Right lobe of liver (tissue), 6 donors: ENCODE measurements around the gene ZNF862. TPM values are rescaled to one million over a fixed set of nuclear protein-coding genes. Genes with fewer than 3 reads are reported as not detected.

Experiments used
- ATAC-seq, 4 donors: fragments of 200-7000 bp; cut with Tn5 transposase; one replicate each; pipeline ENCODE4 v1.9.1; 2020; ENCODE audit warnings: mild to moderate bottlenecking in 4 of 4, moderate library complexity in 4 of 4
- DNase-seq, 3 donors: peaks; one replicate each; pipeline ENCODE4 v3.0.0-alpha.2; 2020
- H3K27ac ChIP-seq, 3 donors: fragments of 200-600 bp; one replicate each; pipeline ENCODE4 v1.8.0; 2022
- H3K27me3 ChIP-seq, 2 donors: fragments of 200-600 bp; one replicate each; pipeline ENCODE4 v1.8.0; 2022
- H3K36me3 ChIP-seq, 4 donors: fragments of 200-600 bp; sonication (generic) in 1 of 4; one replicate each; pipeline versions ENCODE4 v1.5.1 to v1.8.0; 2017 to 2022; ENCODE audit warnings: control low read depth in 1 of 4
- H3K4me1 ChIP-seq, 4 donors: fragments of 200-600 bp; sonication (generic) in 1 of 4; one replicate each; pipeline versions ENCODE4 v1.5.1 to v1.8.0; 2017 to 2022; ENCODE audit warnings: control low read depth in 1 of 4
- H3K4me3 ChIP-seq, 3 donors: fragments of 200-600 bp; one replicate each; pipeline ENCODE4 v1.8.0; 2022
- H3K9me3 ChIP-seq, 4 donors: fragments of 200-600 bp; sonication (generic) in 1 of 4; one replicate each; pipeline versions ENCODE4 v1.5.1 to v1.8.0; 2017 to 2022; ENCODE audit warnings: control low read depth in 1 of 4
- POLR2A ChIP-seq: fragments of 450-650 bp; IDR thresholded peaks from one replicate; pipeline ENCODE4 v1.6.1; 2017; ENCODE audit warnings: antibody characterized with exemption, mild to moderate bottlenecking
- WGBS: methylation state at CpG from one replicate; pipeline ENCODE4 v1.1.6; 2018; ENCODE audit warnings: low coverage, low lambda C conversion rate; ENCODE audit not compliant: insufficient coverage; ENCODE audit errors: missing lambda C conversion rate; 5-methylcytosine and 5-hydroxymethylcytosine counted together
- intact Hi-C, 2 donors: fragments of 100-400 bp; cut with DNase I; formaldehyde crosslinking; loops; one replicate each; pipeline versions ENCODE4 v1.11.2 to v1.14.1; 2022
- long read RNA-seq: library from polyadenylated mRNA; unstranded; transcript quantifications from one replicate; pipeline ENCODE4 v2.0.0, GENCODE V29; 2019
- total RNA-seq, 6 experiments: library from RNA; depleted of rRNA in 2 of 6; stranded (reverse); fragments of >200 nt in 2 of 6; fragmentation: NEBNext Ultra II Directional in 3 of 6; extraction: Animal tissue kit (Norgen Biotek cat#: 25700) in 3 of 6; gene quantifications; one replicate each; pipeline versions ENCODE4 v1.1.0 to v1.2.4, GENCODE V29; 2016 to 2023
- TF ChIP-seq, protein P1 (sequence below), 4 donors: fragments of 200-600 bp in 3 of 4; fragments of 450-650 bp in 1 of 4; IDR thresholded peaks; one replicate each; pipeline versions ENCODE4 v1.5.1 to v1.8.0; 2016 to 2022; ENCODE audit warnings: antibody characterized with exemption in 4 of 4, mild to moderate bottlenecking in 2 of 4
- donor health status: DM: no; HTN: yes; CAD: no.
- donor health status: DM: no; HTN: no; CAD: no.
- donor health status: DM: no; HTN: no; CAD: no.
- donor health status: DM: no; HTN: yes; CAD: no.
- donor health status: DM: no; HTN: yes; CAD: no.

The ZNF862 gene
- 10 to 100 TPM in 2 of 6 experiments, 1 to 10 TPM in 4; 2.5 to 11.3 (median 7.1) TPM for total RNA-seq
- long read RNA-seq, result 0 reads

DNA sequence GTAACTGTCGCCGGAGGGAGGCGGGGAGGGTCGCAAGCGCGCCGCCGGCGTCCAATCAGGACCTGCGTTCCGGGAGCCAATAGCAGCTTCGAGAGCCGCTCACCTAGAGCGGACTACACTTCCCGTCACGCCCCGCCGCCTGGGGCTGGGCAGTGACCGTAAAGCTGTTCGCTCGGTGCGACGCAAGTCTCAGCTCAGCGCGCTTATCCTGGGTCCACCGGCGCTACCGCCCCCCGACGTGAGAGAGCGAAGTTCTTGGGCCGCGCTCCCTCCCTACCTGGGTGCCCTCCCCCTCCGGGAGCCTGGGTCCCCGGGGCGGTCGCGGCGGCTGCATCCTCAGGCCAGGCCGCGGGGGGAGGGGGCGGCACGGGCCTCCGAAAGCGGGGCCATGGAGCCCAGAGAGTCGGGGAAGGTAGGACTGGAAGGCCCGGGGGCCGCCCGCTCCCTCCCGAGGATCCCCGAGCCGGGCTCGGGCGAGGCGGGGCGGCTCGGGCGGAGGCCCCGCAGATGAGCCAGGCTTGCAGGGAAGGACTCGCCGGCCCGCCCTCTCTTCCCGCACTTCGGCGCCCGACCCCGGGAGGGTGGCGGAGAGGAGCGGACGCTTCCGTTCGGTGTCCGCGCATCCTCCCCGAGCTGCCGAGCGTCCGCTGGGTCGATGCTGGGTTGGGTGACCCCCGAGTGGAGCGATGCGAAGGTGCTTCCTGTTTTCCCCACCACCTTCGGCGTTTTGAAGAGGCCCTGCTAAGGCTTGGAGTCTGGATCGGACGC lies at the start of gene ZNF862:
Gene ZNF862 (plus strand): TSS at position 152 of the 768 bp plus-strand sequence. CDS start 237 bp downstream, at position 389.
- ATAC-seq, result peak; percentile 98 to 99 (median 98)
- 0% methylated on average over 2 of the region's 86 CpGs for WGBS
- no peaks in the 10 kb centered on the region for H3K27me3 ChIP-seq

DNA sequence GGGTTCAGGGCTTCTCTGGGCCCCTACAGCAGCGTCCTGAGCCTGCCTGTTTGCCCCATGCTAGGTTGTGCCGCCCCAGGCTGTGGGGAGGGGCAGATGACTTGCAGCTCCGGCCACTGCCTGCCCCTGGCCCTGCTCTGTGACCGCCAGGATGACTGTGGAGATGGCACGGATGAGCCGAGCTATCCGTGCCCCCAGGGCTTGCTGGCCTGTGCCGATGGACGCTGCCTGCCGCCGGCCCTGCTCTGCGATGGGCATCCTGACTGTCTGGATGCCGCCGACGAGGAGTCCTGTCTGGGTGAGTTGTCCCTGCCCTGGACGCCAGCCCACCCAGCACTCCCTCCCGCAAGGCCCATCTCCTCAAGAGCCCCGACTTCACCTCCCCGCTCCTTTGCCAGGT lies 49.1 kb upstream of the ZNF862 start:
- WGBS, result no CpG with 5 or more reads among the region's 19 CpGs
- no peak for ATAC-seq
- Histone ChIP-seq H3K36me3 (no peaks in the 10 kb centered on the region), H3K27me3 (no peaks in the 10 kb centered on the region), H3K27ac (no peak overlapping the region), H3K4me1 (peaks cover 0 to 19% (median 7%) of the 10 kb centered on the region in 4 donors), H3K9me3 (no peaks in the 10 kb centered on the region), H3K4me3 (no peak overlapping the region)
- no peak for TF ChIP-seq POLR2A
- TF ChIP-seq, protein P1, sequence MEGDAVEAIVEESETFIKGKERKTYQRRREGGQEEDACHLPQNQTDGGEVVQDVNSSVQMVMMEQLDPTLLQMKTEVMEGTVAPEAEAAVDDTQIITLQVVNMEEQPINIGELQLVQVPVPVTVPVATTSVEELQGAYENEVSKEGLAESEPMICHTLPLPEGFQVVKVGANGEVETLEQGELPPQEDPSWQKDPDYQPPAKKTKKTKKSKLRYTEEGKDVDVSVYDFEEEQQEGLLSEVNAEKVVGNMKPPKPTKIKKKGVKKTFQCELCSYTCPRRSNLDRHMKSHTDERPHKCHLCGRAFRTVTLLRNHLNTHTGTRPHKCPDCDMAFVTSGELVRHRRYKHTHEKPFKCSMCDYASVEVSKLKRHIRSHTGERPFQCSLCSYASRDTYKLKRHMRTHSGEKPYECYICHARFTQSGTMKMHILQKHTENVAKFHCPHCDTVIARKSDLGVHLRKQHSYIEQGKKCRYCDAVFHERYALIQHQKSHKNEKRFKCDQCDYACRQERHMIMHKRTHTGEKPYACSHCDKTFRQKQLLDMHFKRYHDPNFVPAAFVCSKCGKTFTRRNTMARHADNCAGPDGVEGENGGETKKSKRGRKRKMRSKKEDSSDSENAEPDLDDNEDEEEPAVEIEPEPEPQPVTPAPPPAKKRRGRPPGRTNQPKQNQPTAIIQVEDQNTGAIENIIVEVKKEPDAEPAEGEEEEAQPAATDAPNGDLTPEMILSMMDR (IDR thresholded peaks at IDR 0.05), result no peak
- DNase-seq, result no peak
- intact Hi-C loops, result no loop called here

More for the DNA sequence above, at the start of gene ZNF862:
- Histone ChIP-seq H3K27ac (peak within 1 kb of the TSS; percentile 36 to 89 (median 73)), H3K36me3 (no peaks in the 10 kb centered on the region), H3K4me3 (peak within 1 kb of the TSS; percentile 82 to 90 (median 82)), H3K9me3 (no peaks in the 10 kb centered on the region), H3K4me1 (peaks cover 0 to 5% (median 2%) of the 10 kb centered on the region in 4 donors)
- intact Hi-C loops, result no loop called here
- peak; percentile 99 for DNase-seq
- TF ChIP-seq, protein P1 (IDR thresholded peaks at IDR 0.05), result peak in 1 of 4 donors; percentile 7
- peak; percentile 73 for TF ChIP-seq POLR2A

DNA sequence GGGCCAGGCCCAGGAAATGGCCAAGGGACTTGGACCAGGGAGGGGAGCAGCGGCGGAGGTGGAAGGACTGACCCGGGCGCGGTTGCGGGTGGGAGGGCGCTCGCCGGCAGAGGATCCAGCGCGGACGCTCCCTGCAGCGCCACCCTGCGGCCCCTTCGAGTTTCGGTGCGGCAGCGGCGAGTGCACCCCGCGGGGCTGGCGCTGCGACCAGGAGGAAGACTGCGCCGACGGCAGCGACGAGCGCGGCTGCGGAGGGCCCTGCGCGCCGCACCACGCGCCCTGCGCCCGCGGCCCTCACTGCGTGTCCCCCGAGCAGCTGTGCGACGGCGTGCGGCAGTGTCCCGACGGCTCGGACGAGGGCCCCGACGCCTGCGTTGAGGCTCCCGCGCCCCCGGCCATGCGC lies 48.0 kb upstream of the ZNF862 start:
- Histone ChIP-seq H3K4me3 (no peak overlapping the region), H3K27ac (no peak overlapping the region), H3K4me1 (peaks cover 0 to 19% (median 7%) of the 10 kb centered on the region in 4 donors), H3K27me3 (no peaks in the 10 kb centered on the region), H3K36me3 (no peaks in the 10 kb centered on the region), H3K9me3 (no peaks in the 10 kb centered on the region)
- 28% methylated on average over 11 of the region's 56 CpGs for WGBS
- TF ChIP-seq POLR2A, result no peak
- TF ChIP-seq, protein P1 (IDR thresholded peaks at IDR 0.05), result peak in 3 of 4 donors; percentile 14 to 28 (median 25)
- ATAC-seq (peak in 3 of 4 donors; percentile 35 to 47 (median 42)), DNase-seq (peak in 1 of 3 donors; percentile 55)
- intact Hi-C loops, result no loop called here

DNA sequence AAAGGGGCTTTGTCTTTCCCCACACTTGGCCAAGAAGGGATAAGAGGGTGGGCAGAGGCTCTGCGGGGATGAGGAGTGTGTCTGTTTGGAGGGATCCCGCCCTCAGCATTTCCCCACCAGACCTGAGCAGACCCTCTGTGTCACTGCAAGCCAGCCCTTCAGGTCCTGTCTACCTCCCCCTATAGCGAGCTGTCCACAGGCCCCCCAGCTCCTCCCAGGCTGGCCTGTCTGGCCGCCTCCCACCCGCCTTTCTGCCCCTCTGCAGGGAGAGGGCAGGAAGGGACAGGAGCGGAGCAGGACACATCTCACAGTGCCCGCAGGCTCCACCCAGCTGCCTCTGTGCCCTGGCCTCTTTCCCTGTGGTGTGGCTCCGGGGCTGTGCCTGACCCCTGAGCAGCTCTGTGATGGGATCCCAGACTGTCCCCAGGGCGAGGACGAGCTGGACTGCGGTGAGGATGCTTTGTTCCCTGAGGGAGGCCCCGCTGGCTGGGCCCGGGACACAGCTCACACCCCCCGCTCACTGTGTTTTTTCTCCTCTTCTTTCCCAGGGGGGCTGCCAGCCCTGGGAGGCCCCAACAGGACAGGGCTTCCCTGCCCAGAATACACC lies 47.3 kb upstream of the ZNF862 start:
- no peak for ATAC-seq
- Histone ChIP-seq H3K27me3 (no peaks in the 10 kb centered on the region), H3K4me1 (peaks cover 0 to 19% (median 7%) of the 10 kb centered on the region in 4 donors), H3K36me3 (no peaks in the 10 kb centered on the region), H3K9me3 (no peaks in the 10 kb centered on the region), H3K4me3 (no peak overlapping the region), H3K27ac (no peak overlapping the region)
- WGBS, result 98% methylated on average over 6 of the region's 14 CpGs
- intact Hi-C loops, result no loop called here
- DNase-seq, result no peak
- TF ChIP-seq POLR2A, result no peak
- TF ChIP-seq, protein P1 (IDR thresholded peaks at IDR 0.05), result no peak
